Neural progenitor cell (in vitro differentiated cells): Measurements from ENCODE around the gene C13orf42.

Experiments used
- CTCF ChIP-seq: fragments of 200-600 bp; sonication (generic); IDR thresholded peaks from 2 replicates; pipeline ENCODE4 v1.5.1; 2017; ENCODE audit warnings: antibody characterized with exemption, mild to moderate bottlenecking
- EZH2 ChIP-seq: fragments of 200-600 bp; sonication (generic); IDR thresholded peaks from 2 replicates; pipeline ENCODE4 v1.6.1; 2017; ENCODE audit warnings: antibody characterized with exemption, mild to moderate bottlenecking, moderate library complexity
- EZH2phosphoT487 ChIP-seq: fragments of 200-600 bp; sonication (generic); IDR thresholded peaks from 2 replicates; pipeline ENCODE4 v1.6.1; 2017; ENCODE audit warnings: antibody characterized with exemption

- no peak for TF ChIP-seq EZH2
- no peak for TF ChIP-seq CTCF
- TF ChIP-seq EZH2phosphoT487, result no peak
These were observed 11.9 kb upstream of the C13orf42 start for GRCh38 chr13:51122868-51123566.
